C4-2B (cell line): ENCODE results near the gene STK17B.

Experiments used
- H3K27ac ChIP-seq: fragments of 450-650 bp; 2 replicates; pipeline ENCODE4 v1.5.1; 2017
- CTCF ChIP-seq: fragments of 450-650 bp; conservative IDR thresholded peaks from 2 replicates; pipeline ENCODE4 v1.5.1; 2017; ENCODE audit warnings: mild to moderate bottlenecking
- ZFX ChIP-seq: fragments of 450-650 bp; IDR thresholded peaks from 2 replicates; pipeline ENCODE4 v1.6.1; 2017

STK17B gene

DNA sequence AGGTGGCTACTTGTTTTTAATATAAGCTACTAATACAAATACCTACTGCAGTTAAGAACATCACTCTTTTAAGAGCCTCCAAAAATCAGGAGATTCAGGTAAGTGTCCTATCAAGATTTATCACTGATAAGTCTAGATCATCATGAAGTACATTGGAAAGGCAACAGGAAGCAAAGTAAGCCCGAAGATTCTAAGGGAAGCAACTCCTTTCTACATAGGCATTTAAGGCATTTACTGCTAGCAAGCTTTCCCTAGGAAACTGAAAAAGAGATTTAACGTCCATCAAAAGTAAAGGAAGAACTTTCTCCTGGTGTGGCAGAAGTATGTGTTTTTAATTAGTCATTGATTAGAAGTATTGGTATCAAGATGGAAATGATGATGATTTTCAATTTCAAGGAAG, 3.7 kb downstream of the STK17B start:
- no peak overlapping the region for H3K27ac ChIP-seq
- TF ChIP-seq CTCF (no peak), ZFX (no peak)

DNA sequence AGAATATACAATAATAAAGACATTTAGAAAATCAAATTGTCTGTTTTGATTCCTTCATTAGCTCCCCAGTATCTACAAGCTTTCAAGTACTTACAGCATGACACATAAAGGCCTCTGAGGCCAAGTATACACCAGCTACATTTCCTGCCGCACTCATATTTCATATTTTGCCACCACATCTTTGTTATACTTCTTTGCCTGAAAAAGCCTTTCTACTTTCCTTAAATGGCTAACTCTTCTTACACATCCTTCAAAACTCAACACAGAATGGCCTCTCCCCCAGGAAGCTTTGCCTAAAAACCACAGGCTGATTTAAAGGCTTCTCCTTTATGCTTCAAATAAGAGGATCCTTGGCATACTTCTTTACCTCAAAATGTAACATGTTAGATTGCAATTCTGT, 4.5 kb downstream of the STK17B start:
- H3K27ac ChIP-seq: no peak overlapping the region

GRCh38 chr2:196165016-196165415, 6.4 kb downstream of the STK17B start:
- no peak for TF ChIP-seq CTCF
- no peak for TF ChIP-seq ZFX
- H3K27ac ChIP-seq: no peak overlapping the region

More for the DNA sequence above, 4.5 kb downstream of the STK17B start:
- no peak for TF ChIP-seq CTCF
- no peak for TF ChIP-seq ZFX

DNA sequence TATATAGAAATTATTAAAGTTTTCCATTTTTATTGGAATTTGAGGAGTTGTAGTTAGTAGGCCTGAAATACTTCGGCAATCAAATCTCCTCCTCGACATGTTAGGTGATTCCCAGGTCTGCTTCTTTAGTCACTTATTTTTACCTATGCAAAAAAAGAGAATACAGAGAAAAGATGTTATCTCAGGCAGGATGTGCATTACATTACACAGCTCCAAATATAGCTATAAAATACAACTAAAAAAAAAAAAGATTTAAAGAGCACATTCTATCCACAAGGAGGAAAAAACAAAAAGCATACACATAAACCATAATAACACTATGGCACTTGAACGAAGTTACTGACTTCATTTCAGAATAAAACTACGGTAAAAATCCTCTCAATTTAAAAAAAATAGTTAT, 8.1 kb downstream of the STK17B start:
- no peak overlapping the region for H3K27ac ChIP-seq
- TF ChIP-seq CTCF (no peak), ZFX (no peak)

GRCh38 chr2:196162586-196163175, 8.7 kb downstream of the STK17B start:
- TF ChIP-seq ZFX (no peak), CTCF (no peak)
- H3K27ac ChIP-seq: no peak overlapping the region

DNA sequence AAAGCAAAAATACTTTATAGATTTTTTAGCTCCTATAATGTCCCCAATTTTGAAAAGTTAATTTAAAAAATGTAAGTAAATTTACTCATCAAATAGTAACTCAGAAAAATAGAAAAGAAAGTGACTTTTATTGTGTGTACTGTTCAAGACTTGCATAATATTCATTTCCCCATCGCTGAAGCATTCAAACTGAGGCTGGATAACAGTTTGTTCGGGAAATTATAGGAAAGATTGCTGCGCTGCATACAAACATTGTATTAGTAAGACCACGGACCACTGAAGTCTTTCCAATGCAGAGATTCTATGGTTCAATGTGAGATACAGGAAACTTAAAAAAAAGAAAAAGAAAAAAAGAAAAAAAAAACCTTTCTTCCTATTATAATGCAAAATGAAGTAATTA, 10.4 kb downstream of the STK17B start:
- TF ChIP-seq ZFX (no peak), CTCF (no peak)
- no peak overlapping the region for H3K27ac ChIP-seq

GRCh38 chr2:196160101-196160500, 11.3 kb downstream of the STK17B start:
- TF ChIP-seq ZFX (no peak), CTCF (no peak)
- no peak overlapping the region for H3K27ac ChIP-seq
